GM21786 (cell line): Measurements from ENCODE around the gene NBEA.

Experiments
- ATAC-seq: cut with Tn5 transposase; IDR thresholded peaks from one replicate; pipeline ENCODE4 v1.9.1; 2021; ENCODE audit not compliant: unreplicated experiment

Gene NBEA

DNA sequence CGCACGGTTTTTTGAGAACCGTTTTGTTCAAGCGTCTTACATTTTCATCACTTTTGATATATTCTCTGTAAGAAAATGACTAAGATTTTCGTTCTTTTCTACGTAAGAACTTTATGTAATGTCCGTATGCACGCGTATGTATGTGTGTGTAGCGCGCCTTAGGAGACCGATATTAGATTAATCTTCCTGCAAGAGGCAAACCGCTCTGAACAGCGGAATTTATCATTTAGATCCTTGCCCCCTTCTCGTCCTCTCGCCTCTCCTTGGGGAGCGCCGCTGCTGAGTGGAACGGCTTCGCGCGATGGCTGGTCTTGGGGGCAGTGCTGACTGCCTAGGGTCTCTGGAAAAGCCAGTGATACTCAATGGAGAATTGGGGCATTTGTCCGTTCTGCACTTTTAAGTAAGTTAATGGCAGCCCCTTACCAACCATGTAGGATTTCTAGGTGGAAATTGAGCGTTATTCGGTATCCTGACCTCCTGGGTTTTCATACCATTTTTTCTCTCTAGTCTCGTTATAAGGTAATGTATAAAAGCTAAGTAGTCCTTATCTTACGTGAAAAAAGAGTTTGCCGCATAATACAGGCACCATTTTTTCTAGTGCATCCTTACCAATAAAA lies 529.7 kb downstream of the NBEA start:
- ATAC-seq, result no peak

DNA sequence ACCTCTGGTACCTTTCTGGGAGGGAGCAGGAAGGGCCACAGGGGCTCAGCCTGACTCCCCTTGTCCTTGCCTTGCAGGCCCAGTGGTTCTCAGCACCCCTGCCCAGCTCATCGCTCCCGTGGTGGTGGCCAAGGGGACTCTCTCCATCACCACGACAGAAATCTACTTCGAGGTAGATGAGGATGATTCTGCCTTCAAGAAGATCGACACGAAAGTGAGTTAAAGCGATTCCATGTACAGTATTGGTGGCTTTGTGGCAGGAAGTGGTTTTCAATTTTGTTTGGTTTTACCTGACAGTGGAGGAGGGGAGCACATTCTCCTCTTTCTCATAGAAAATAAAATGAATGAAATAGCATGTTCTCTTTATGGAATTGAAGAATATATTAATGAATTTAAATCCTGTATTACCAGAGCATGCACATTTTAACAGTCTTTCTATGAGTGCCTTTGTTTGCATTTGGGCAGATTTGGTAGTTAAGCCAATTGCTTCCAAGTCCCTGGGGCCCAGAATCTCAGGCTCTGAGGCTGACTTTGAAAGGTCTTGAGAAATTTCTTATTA lies 530.3 kb downstream of the NBEA start:
- ATAC-seq, result no peak

DNA sequence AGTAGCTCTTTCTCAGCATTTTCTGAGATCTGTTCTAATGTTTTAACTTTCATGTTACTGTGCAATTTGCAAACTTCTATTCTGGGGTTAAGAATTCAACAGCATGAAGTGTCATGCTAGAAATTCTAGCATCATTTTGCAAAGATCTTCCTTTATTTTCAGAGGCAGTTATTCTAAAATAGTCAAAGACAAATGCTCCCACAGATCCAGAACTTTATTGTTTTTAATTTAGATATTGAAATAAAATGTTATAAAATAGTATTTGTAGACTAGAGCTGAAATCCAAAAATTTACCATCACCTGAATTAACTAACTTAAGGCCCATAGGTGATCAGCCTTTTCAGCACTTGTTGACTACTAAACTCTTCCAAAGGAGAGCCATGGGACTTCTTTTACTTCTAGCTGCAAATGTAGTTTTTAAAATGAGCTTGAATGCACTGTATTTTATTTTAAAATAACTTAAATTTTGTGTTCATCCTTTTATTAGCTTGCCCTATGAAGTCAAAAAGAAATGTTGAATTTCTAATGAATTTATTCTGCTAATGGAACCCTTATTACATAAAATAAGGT lies 531.2 kb downstream of the NBEA start:
- no peak for ATAC-seq

DNA sequence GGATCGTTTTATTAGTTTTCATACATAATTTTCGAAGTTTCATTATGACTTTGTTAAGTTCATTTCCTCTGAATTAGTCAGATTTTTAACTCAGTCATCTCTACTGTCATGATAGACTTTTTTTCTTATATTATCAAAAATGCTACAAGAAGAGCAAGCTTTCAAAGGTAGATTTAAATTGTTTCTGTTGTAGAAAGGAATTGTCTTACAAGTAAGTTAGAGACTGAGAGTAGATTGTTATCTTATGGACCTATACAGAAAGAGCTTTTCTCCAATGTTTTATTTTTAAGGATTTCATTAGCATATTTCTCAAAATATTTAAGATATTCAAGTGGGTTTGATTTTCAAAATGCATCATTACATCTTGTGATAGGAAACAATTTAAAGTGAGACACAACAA lies 531.7 kb downstream of the NBEA start:
- ATAC-seq, result no peak

DNA sequence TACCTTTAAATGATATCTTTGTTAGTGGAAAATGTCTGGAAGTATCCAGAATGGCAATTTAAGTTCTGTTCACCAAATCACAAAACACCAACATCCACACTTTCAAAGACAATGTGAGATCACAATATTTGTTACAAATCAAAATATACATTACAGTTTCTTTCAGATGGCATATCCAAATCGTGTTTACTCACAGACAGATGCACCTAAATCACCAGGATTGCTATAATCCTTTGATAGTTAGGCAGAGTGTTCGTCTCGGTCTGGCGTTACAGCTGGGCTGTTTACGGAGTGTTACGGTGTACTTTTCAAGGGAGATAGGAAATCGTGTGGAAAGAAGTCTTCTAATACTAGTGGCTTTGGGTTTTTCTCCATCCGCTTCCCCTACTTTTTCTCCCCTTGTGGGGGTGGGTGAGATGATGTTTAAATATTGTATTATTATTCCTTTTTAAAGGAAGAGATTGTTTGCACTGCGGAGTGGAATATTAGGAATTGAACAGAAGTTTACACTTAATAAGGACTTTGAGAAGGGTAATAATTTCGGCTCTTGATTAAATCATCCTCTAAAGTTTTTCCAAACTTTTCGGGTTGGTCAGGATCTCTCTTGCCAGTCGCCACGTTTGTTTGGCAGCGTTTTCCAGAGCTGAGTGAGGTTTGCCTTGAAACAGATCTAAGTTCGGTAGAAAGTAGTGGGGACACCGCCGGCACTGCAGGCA lies 532.6 kb downstream of the NBEA start:
- ATAC-seq, result no peak

GRCh38 chr13:35475212-35475959 lies 533.3 kb downstream of the NBEA start:
- ATAC-seq, result no peak

- ATAC-seq, result no peak
Measured at GRCh38 chr13:35475960-35476943, 534.2 kb downstream of the NBEA start, which contains the start of gene MAB21L1. MAB21L1 (minus strand) TSS chr13:35476689; CDS start chr13:35476138, 551 bp downstream.

- no peak for ATAC-seq
Measured at GRCh38 chr13:35477386-35477946, 535.4 kb downstream of the NBEA start.

GRCh38 chr13:35478271-35479037 lies 536.4 kb downstream of the NBEA start:
- no peak for ATAC-seq

- no peak for ATAC-seq
Measured at GRCh38 chr13:35479038-35479492, 537.0 kb downstream of the NBEA start.

DNA sequence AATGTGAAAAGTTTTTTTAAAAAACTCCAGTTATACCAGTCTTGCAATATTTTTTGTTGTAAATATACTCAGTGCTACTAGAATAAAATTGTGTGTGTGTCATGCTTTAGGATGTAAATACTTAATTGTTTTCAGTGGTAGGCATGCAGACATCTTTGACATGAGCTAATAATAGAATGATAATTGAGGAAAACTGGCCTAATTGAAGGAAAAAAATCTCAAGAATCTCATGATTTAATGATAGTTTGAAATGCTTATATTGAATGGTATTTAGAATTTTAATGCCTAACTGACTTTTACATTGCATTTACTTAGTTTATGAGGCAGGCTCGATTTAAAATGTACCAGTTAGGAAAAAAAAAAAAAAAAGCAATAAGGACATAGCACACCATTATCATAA lies 537.6 kb downstream of the NBEA start:
- ATAC-seq, result no peak

DNA sequence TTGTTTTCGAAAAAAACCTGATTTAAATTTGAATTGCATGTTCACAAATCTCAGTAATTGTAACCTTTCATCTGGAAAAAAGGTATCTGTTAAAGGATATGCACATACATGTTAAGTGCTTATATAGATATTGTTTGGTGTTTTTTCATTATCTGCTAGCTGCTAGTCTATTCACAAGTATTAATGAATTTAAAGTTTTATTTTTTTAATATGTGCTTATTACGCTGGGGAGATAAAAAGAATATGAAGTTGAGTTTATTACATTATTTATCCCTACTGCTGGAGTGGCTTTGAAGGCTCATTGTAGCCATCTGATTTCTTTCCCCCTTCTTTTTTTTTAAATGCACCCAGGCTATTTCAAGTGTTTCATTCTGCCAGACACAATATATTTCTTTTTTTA lies 538.3 kb downstream of the NBEA start:
- ATAC-seq, result no peak

DNA sequence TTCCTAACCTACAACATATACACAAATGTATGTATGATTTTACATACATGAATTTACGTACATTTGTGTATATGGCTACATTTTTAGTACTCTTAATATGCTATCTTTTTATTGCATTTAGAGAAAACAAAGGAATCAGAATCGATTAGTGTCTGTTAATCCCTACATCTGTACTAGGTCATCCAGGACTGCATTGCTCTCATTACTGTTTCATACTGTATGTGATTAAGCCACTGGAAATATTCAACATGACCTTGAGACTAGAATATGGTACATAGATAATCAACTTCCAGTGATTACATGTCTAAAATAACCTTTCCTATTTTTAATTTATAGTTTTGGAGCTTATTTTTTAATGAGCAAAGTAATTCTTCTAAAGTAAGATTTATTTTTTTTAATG lies 539.7 kb downstream of the NBEA start:
- no peak for ATAC-seq

- ATAC-seq, result no peak
Measured at GRCh38 chr13:35482527-35482926, 540.5 kb downstream of the NBEA start.

- ATAC-seq, result no peak
Measured at GRCh38 chr13:35483761-35484160, 541.7 kb downstream of the NBEA start.

DNA sequence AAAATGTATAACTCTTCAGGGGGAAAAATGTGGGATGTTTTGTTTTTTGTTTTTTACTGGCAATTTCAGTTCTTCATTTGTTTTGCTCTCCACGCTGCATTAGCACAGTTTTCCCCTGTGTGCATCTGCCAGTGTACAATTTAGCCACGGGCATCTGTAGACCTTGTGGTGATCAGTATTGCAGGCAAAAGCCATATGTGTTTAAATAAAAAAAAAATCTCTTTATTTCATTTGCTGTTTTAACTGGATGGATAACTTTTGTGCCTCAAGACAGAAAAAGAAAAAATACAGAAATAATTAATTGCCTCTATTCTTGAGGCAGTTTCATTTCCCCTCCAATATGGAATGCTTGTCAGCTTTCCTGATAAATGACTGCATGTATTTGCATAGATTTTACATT lies 542.3 kb downstream of the NBEA start:
- no peak for ATAC-seq

GRCh38 chr13:35485424-35485823 lies 543.4 kb downstream of the NBEA start:
- no peak for ATAC-seq

DNA sequence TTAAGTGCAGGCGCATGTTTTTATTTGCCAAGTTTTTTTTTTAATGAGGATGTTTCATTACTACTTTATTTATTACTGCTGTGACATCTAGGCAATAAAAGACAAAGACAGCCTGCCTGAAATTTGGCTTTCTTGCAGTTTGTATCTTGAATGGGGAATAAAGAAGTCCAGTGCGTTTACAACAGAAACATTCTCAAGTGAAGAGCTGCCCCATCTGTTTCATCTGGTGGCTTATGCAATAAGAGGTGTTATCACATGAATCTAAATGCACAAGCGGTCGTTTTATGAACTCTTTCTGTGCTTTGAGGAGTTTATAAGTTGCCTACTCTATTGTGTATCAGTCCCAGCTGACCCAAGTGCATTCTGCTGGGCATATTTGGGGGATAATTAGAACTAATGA lies 547.0 kb downstream of the NBEA start:
- no peak for ATAC-seq

GRCh38 chr13:35496006-35496405 lies 553.9 kb downstream of the NBEA start:
- ATAC-seq, result no peak
